Hepatocyte (in vitro differentiated cells): ENCODE results near the gene ATP8B2.

Experiments
- EZH2 ChIP-seq: fragments of 200-600 bp; sonication (generic); IDR thresholded peaks from 2 replicates; pipeline ENCODE4 v1.6.1; 2016; ENCODE audit warnings: antibody characterized with exemption, mild to moderate bottlenecking, borderline replicate concordance
- EZH2phosphoT487 ChIP-seq: fragments of 200-600 bp; sonication (generic); IDR thresholded peaks from one replicate; pipeline ENCODE4 v1.6.1; 2018; ENCODE audit warnings: antibody characterized with exemption, mild to moderate bottlenecking, low read depth, moderate library complexity; ENCODE audit not compliant: unreplicated experiment, severe bottlenecking
- TF ChIP-seq, protein P1 (sequence below): fragments of 200-600 bp; sonication (generic); IDR thresholded peaks from 2 replicates; pipeline ENCODE4 v1.5.1; 2016; ENCODE audit warnings: antibody characterized with exemption, mild to moderate bottlenecking; ENCODE audit not compliant: poor library complexity

DNA sequence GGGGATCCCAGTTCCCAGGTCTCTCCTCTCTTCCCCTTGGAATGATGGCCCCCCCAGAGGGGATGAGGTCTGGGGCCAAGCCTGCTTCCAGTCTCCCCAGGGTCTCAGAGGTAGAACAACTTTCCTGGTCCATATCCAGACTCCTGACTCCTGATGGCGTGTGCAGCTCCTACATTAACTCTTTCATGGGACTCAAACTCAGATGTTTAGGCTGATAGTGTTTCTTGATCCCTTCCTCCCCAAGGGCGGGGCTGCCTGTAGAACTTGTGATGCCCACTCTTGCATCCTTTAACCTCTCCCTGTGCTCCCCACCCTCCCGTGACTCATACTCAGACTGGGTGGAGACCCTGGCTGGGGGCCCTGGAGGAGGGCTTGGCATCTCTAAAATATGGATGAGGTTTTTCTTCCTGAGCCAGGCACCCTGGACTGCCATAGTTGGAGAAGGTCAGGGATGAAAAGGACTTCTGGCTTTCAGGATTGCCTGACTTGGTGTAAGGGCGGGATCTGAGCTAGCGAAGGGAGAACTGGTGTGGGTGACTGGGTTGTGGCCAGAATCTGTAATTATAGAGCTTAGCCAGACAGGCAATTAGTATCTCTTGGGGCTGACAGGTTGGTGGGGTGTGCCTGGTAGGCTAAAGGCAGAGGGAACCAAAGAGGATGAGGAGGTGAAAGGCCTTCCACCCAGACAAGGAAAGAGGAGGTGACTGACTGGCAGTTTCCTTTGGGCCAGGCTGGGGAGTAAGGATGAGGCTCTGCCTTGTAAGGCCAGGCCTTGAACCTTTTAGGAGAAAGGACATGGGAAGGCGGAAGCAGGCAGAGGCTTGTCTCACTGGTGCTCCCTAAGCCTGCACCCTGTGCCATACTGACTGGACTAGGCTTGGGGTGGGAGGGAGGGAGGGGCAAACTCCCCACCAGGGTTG, 1.5 kb downstream of the ATP8B2 start:
- TF ChIP-seq, protein P1, sequence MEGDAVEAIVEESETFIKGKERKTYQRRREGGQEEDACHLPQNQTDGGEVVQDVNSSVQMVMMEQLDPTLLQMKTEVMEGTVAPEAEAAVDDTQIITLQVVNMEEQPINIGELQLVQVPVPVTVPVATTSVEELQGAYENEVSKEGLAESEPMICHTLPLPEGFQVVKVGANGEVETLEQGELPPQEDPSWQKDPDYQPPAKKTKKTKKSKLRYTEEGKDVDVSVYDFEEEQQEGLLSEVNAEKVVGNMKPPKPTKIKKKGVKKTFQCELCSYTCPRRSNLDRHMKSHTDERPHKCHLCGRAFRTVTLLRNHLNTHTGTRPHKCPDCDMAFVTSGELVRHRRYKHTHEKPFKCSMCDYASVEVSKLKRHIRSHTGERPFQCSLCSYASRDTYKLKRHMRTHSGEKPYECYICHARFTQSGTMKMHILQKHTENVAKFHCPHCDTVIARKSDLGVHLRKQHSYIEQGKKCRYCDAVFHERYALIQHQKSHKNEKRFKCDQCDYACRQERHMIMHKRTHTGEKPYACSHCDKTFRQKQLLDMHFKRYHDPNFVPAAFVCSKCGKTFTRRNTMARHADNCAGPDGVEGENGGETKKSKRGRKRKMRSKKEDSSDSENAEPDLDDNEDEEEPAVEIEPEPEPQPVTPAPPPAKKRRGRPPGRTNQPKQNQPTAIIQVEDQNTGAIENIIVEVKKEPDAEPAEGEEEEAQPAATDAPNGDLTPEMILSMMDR: no peak
- TF ChIP-seq EZH2 (no peak), EZH2phosphoT487 (no peak)
